DOHH2 (cell line): ENCODE results near the gene PGA3.

Experiments
- H3F3A ChIP-seq: fragments of 200-600 bp; sonication (generic), shearing (Covaris generic); 2 replicates; pipeline ENCODE4 v1.6.0; 2016; ENCODE audit warnings: antibody characterized with exemption, mild to moderate bottlenecking; ENCODE audit not compliant: control insufficient read depth, insufficient read depth
- H3K27ac ChIP-seq: fragments of 200-600 bp; sonication (generic); 2 replicates; pipeline ENCODE4 v1.5.1; 2014; ENCODE audit warnings: low read depth, mild to moderate bottlenecking, low read length, moderate library complexity
- H3K27me3 ChIP-seq: fragments of 200-600 bp; sonication (generic); 2 replicates; pipeline ENCODE4 v1.6.1; 2014; ENCODE audit warnings: mild to moderate bottlenecking, low read length, mixed read lengths; ENCODE audit not compliant: control insufficient read depth
- H3K36me3 ChIP-seq: fragments of 200-600 bp; sonication (generic); 2 replicates; pipeline ENCODE4 v1.6.1; 2014; ENCODE audit warnings: mild to moderate bottlenecking, low read length, moderate library complexity, mixed read lengths; ENCODE audit not compliant: control insufficient read depth
- H3K4me1 ChIP-seq: fragments of 200-600 bp; sonication (generic); 2 replicates; pipeline ENCODE4 v1.6.1; 2014; ENCODE audit warnings: mild to moderate bottlenecking, low read length, mixed read lengths; ENCODE audit not compliant: control insufficient read depth
- H3K4me2 ChIP-seq: fragments of 200-600 bp; sonication (generic); 2 replicates; pipeline ENCODE4 v1.6.0; 2014; ENCODE audit warnings: mild to moderate bottlenecking, low read length, moderate library complexity
- H3K4me3 ChIP-seq: fragments of 200-600 bp; sonication (generic); 2 replicates; pipeline ENCODE4 v1.5.1; 2014; ENCODE audit warnings: mild to moderate bottlenecking, low read length, mixed read lengths
- H3K79me2 ChIP-seq: fragments of 200-600 bp; sonication (generic); 2 replicates; pipeline ENCODE4 v1.6.1; 2014; ENCODE audit warnings: mild to moderate bottlenecking, low read length, mixed read lengths; ENCODE audit not compliant: control insufficient read depth
- H3K9me2 ChIP-seq: fragments of 200-600 bp; sonication (generic); replicated peaks from 2 replicates; pipeline ENCODE4 v1.6.1; 2014; ENCODE audit warnings: mild to moderate bottlenecking, low read length, mixed read lengths; ENCODE audit not compliant: control insufficient read depth
- H3K9me3 ChIP-seq: fragments of 200-600 bp; sonication (generic); 2 replicates; pipeline ENCODE4 v1.6.1; 2014; ENCODE audit warnings: antibody characterized with exemption, low read length, mixed read lengths; ENCODE audit not compliant: control insufficient read depth, insufficient read depth
- H4K20me1 ChIP-seq: fragments of 200-600 bp; sonication (generic); 2 replicates; pipeline ENCODE4 v1.6.0; 2014; ENCODE audit warnings: low read depth, mild to moderate bottlenecking, antibody characterized with exemption, low read length, moderate library complexity; ENCODE audit not compliant: control insufficient read depth, insufficient read depth
- CTCF ChIP-seq: fragments of 200-600 bp; sonication (generic); IDR thresholded peaks from one replicate; pipeline ENCODE4 v1.5.1; 2014; ENCODE audit warnings: antibody characterized with exemption, mild to moderate bottlenecking, low read depth, low read length; ENCODE audit not compliant: poor library complexity, severe bottlenecking
- EZH2phosphoT487 ChIP-seq: fragments of 200-600 bp; sonication (generic); IDR thresholded peaks from 2 replicates; pipeline ENCODE4 v1.6.1; 2017; ENCODE audit warnings: borderline replicate concordance, mild to moderate bottlenecking, antibody characterized with exemption, low read length, moderate library complexity, mixed read lengths

PGA3 gene

DNA sequence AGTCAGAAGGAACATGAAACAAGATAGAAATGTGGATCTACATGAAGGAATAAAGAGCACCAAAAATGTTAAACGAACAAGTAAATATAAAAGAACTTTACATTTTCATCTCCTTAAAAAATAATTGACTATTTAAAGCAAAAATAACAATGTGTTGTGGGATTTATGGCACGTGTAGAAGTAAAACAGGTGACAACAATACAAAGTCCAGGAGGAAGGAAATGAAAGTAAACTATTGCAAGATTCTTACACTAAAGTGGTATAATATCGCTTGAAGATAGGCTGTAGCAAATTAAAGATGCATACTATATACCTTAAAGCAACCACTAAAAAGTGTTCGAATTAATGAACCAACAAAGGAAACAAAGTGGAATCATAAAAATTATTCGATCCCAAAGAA lies 47.6 kb upstream of the PGA3 start:
- no peak for TF ChIP-seq EZH2phosphoT487
- TF ChIP-seq CTCF = no peak
- Histone ChIP-seq H3K36me3 (peaks cover 10% of the 10 kb centered on the region), H3K4me3 (no peak overlapping the region), H3K4me1 (peaks cover 24% of the 10 kb centered on the region), H3K9me2 (no peaks in the 10 kb centered on the region), H4K20me1 (no peaks in the 10 kb centered on the region), H3K9me3 (peaks cover 9% of the 10 kb centered on the region; the same call in 1 of the 2 replicates), H3K4me2 (no peak overlapping the region), H3K79me2 (peaks cover 69% of the 10 kb centered on the region), H3K27ac (no peak overlapping the region), H3F3A (peaks cover 22% of the 10 kb centered on the region), H3K27me3 (no peaks in the 10 kb centered on the region)

- Histone ChIP-seq H4K20me1 (no peaks in the 10 kb centered on the region), H3F3A (peaks cover 23% of the 10 kb centered on the region), H3K79me2 (peaks cover 57% of the 10 kb centered on the region), H3K27ac (no peak overlapping the region), H3K36me3 (peaks cover 10% of the 10 kb centered on the region), H3K4me2 (no peak overlapping the region), H3K9me3 (peaks cover 9% of the 10 kb centered on the region; the same call in 1 of the 2 replicates), H3K27me3 (no peaks in the 10 kb centered on the region), H3K9me2 (no peaks in the 10 kb centered on the region), H3K4me1 (peaks cover 35% of the 10 kb centered on the region), H3K4me3 (no peak overlapping the region)
- TF ChIP-seq EZH2phosphoT487 = no peak
- TF ChIP-seq CTCF = no peak
Observed at GRCh38 chr11:61157743-61158142, 45.6 kb upstream of the PGA3 start.

DNA sequence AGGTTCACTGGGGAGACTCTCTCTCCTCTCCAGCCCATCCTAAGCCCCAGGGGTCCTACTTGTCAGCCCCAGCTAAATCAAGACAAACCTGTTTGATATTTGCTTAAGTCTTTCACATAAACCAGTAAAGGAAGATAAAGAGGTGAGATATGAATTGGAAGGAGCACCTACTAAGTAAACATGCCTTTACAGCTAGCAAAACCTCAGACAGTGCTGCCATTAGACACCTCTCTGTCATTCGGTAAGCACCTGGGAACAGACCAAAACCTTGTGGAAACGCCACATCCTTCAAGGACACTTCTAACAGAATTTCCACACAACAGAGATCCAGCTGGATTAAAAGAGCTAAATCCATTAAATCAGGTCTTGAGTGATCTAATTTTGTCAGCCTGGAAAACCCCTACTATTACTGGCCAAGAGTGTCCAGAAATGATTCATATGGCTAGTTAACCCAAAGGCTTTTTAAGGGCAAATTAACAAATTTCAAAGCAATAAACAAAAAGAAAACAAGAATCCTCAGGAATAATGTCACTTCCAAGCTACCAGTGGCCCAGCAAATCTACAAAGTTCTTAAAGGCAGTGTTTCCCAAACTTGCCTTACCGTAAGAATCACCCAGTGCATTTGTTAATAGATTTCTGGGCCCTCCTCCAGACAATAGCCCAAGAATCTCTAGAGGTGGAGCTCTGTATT lies 44.5 kb upstream of the PGA3 start:
- Histone ChIP-seq H3F3A (peaks cover 26% of the 10 kb centered on the region), H3K9me2 (no peaks in the 10 kb centered on the region), H3K4me2 (no peak overlapping the region; the same call in 1 of the 2 replicates), H3K4me3 (no peak overlapping the region), H4K20me1 (no peaks in the 10 kb centered on the region), H3K9me3 (peaks cover 6% of the 10 kb centered on the region; the same call in 1 of the 2 replicates), H3K79me2 (peaks cover 48% of the 10 kb centered on the region), H3K4me1 (peaks cover 37% of the 10 kb centered on the region), H3K36me3 (peaks cover 10% of the 10 kb centered on the region), H3K27me3 (no peaks in the 10 kb centered on the region), H3K27ac (no peak overlapping the region)
- TF ChIP-seq CTCF (no peak), EZH2phosphoT487 (no peak)
